ENCODE measurements around the gene UROS.

Gene UROS

GRCh38 chr10:125836746-125837145 is 13.7 kb upstream of the UROS start:
- no peak for DNase-seq (ENCODE audit: low read depth)

GRCh38 chr10:125828311-125828710 is 5.3 kb upstream of the UROS start:
- no peak for DNase-seq (ENCODE audit: low read depth)

GRCh38 chr10:125827133-125827532 is 4.1 kb upstream of the UROS start:
- DNase-seq (ENCODE audit: low read depth) = no peak

GRCh38 chr10:125824736-125825135 is 1.7 kb upstream of the UROS start:
- DNase-seq (ENCODE audit: low read depth) = no peak

- no peak for DNase-seq (ENCODE audit: low read depth)
Observed at GRCh38 chr10:125823663-125824251, 699 bp upstream of the UROS start.

- DNase-seq (ENCODE audit: low read depth) = no peak
Observed at GRCh38 chr10:125820701-125821100, 2.4 kb downstream of the UROS start.

- no peak for DNase-seq (ENCODE audit: low read depth)
Observed at GRCh38 chr10:125817337-125817946, 5.6 kb downstream of the UROS start.

- peak; percentile 82 for DNase-seq (ENCODE audit: low read depth)
Observed at GRCh38 chr10:125816548-125816947, 6.5 kb downstream of the UROS start.

- DNase-seq (ENCODE audit: low read depth) = no peak
Observed at GRCh38 chr10:125815764-125816163, 7.3 kb downstream of the UROS start.

- DNase-seq (ENCODE audit: low read depth) = no peak
Observed at GRCh38 chr10:125812128-125812750, 10.8 kb downstream of the UROS start.

GRCh38 chr10:125811251-125811650 is 11.8 kb downstream of the UROS start:
- DNase-seq (ENCODE audit: low read depth) = no peak

GRCh38 chr10:125808047-125808446 is 15.0 kb downstream of the UROS start:
- no peak for DNase-seq (ENCODE audit: low read depth)

GRCh38 chr10:125802739-125803138 is 20.3 kb downstream of the UROS start:
- DNase-seq (ENCODE audit: low read depth) = no peak

- no peak for DNase-seq (ENCODE audit: low read depth)
Observed at GRCh38 chr10:125802131-125802530, 20.9 kb downstream of the UROS start.

GRCh38 chr10:125801574-125801973 is 21.5 kb downstream of the UROS start:
- DNase-seq (ENCODE audit: low read depth) = no peak

GRCh38 chr10:125799451-125800182 is 23.4 kb downstream of the UROS start:
- DNase-seq (ENCODE audit: low read depth) = no peak

GRCh38 chr10:125797994-125798662 is 24.9 kb downstream of the UROS start:
- DNase-seq (ENCODE audit: low read depth) = no peak

- DNase-seq (ENCODE audit: low read depth) = no peak
Observed at GRCh38 chr10:125797424-125797823, 25.6 kb downstream of the UROS start.

- no peak for DNase-seq (ENCODE audit: low read depth)
Observed at GRCh38 chr10:125795637-125796190, 27.3 kb downstream of the UROS start.

- no peak for DNase-seq (ENCODE audit: low read depth)
Observed at GRCh38 chr10:125795128-125795527, 27.9 kb downstream of the UROS start.

- DNase-seq (ENCODE audit: low read depth) = no peak
Observed at GRCh38 chr10:125792342-125793300, 30.4 kb downstream of the UROS start.

Data from CMK (cell line).